ENCODE data around the gene USP40.

GRCh38 chr2:233572468-233572867 is 5.9 kb upstream of the USP40 start:
- TF ChIP-seq POLR2A (IDR thresholded peaks at IDR 0.05; ENCODE audit: borderline replicate concordance, extremely low read depth, insufficient read depth, insufficient read length) (no peak), CTCF (IDR thresholded peaks at IDR 0.05 in 2 of 3, conservative IDR thresholded peaks at IDR 0.05 in 1 of 3; ENCODE audit: borderline replicate concordance in 1 of 3, insufficient read depth in 1 of 3, low read depth in 2 of 3, low read length in 2 of 3) (no peak), RAD21 (IDR thresholded peaks at IDR 0.05; ENCODE audit: low read depth) (no peak), ATF3 (IDR thresholded peaks at IDR 0.05) (no peak), EZH2phosphoT487 (IDR thresholded peaks at IDR 0.05; ENCODE audit: borderline replicate concordance) (no peak)

All from HCT116 (cell line).